Fibroblast of lung (primary cell): Measurements from ENCODE around the gene EPHB1. TPM values are rescaled to one million over a fixed set of nuclear protein-coding genes. Genes with fewer than 3 reads are reported as not detected.

Source experiments
- DNase-seq, 2 donors: peaks; one replicate each; pipeline versions ENCODE4 v3.0.0 to v3.0.0-alpha.2; 2010; ENCODE audit warnings: low read depth in 2 of 2
- H2AFZ ChIP-seq: 2 replicates; pipeline ENCODE4 v1.5.1; 2012; ENCODE audit warnings: low read length, control low read depth, inconsistent platforms
- H3K27ac ChIP-seq: 2 replicates; pipeline ENCODE4 v1.5.1; 2011; ENCODE audit warnings: low read length, control low read depth; ENCODE audit not compliant: insufficient read depth
- H3K27me3 ChIP-seq: 2 replicates; pipeline ENCODE4 v1.5.1; 2011; ENCODE audit warnings: mild to moderate bottlenecking, low read length; ENCODE audit not compliant: control insufficient read depth, insufficient read depth
- H3K36me3 ChIP-seq: 2 replicates; pipeline ENCODE4 v1.5.1; 2011; ENCODE audit warnings: low read length; ENCODE audit not compliant: control insufficient read depth, insufficient read depth
- H3K4me1 ChIP-seq: 2 replicates; pipeline ENCODE4 v1.5.1; 2011; ENCODE audit warnings: low read length; ENCODE audit not compliant: control insufficient read depth, insufficient read depth; ENCODE audit errors: extremely low read depth
- H3K4me2 ChIP-seq: 2 replicates; pipeline ENCODE4 v1.5.1; 2011; ENCODE audit warnings: low read length, control low read depth; ENCODE audit not compliant: insufficient read depth; ENCODE audit errors: extremely low read depth
- H3K4me3 ChIP-seq, 4 experiments: fragments of 200-600 bp in 1 of 4; sonication (generic) in 1 of 4; replicated peaks in 1 of 4; 2 replicates each; pipeline ENCODE4 v1.5.1; 2011 to 2016; ENCODE audit warnings: low read length in 4 of 4, low read depth in 3 of 4, mild to moderate bottlenecking in 3 of 4, control low read depth in 2 of 4, inconsistent platforms in 1 of 4, mixed read lengths in 1 of 4; ENCODE audit not compliant: insufficient read depth in 1 of 4; ENCODE audit errors: control extremely low read depth in 1 of 4
- H3K79me2 ChIP-seq: 2 replicates; pipeline ENCODE4 v1.5.1; 2012; ENCODE audit warnings: mild to moderate bottlenecking, low read length, inconsistent platforms; ENCODE audit not compliant: control insufficient read depth, insufficient read depth
- H3K9ac ChIP-seq: 2 replicates; pipeline ENCODE4 v1.5.1; 2011; ENCODE audit warnings: mild to moderate bottlenecking, low read length, control low read depth; ENCODE audit not compliant: insufficient read depth
- H3K9me3 ChIP-seq: 2 replicates; pipeline ENCODE4 v1.5.1; 2012; ENCODE audit warnings: low read depth, low read length; ENCODE audit not compliant: control insufficient read depth, insufficient read depth
- H4K20me1 ChIP-seq: 2 replicates; pipeline ENCODE4 v1.5.1; 2011; ENCODE audit warnings: low read length; ENCODE audit not compliant: control insufficient read depth, insufficient read depth; ENCODE audit errors: extremely low read depth
- EZH2 ChIP-seq: IDR thresholded peaks from 2 replicates; pipeline ENCODE4 v1.5.1; 2012; ENCODE audit warnings: low read length, control low read depth, mild to moderate bottlenecking; ENCODE audit errors: missing control alignments
- polyA plus RNA-seq, 2 donors: library from polyadenylated mRNA; depleted of rRNA in 1 of 2; stranded (reverse) in 1 of 2; unstranded in 1 of 2; fragments of >200 nt; gene quantifications; 2 replicates each; pipeline ENCODE4 v1.2.1, GENCODE V29; 2011 to 2012; ENCODE audit warnings: missing spikeins in 1 of 2
- total RNA-seq: library from RNA; depleted of rRNA; stranded (reverse); fragments of >200 nt; gene quantifications from 2 replicates; pipeline ENCODE4 v1.2.1, GENCODE V29; 2014
- TF ChIP-seq, protein P1 (sequence below), 2 donors: IDR thresholded peaks in 1 of 2; conservative IDR thresholded peaks in 1 of 2; 1 replicate in 1 of 2; 2 replicates in 1 of 2; pipeline ENCODE4 v1.5.1; 2011 to 2012; ENCODE audit warnings: low read length in 2 of 2, control low read depth in 1 of 2, inconsistent platforms in 1 of 2, low read depth in 1 of 2, mild to moderate bottlenecking in 1 of 2

The EPHB1 gene
- total and polyA plus RNA-seq, 2 donors (not counting 1 experiment from before 2014, with no cell fraction given) = 0.14 to 0.50 TPM

DNA sequence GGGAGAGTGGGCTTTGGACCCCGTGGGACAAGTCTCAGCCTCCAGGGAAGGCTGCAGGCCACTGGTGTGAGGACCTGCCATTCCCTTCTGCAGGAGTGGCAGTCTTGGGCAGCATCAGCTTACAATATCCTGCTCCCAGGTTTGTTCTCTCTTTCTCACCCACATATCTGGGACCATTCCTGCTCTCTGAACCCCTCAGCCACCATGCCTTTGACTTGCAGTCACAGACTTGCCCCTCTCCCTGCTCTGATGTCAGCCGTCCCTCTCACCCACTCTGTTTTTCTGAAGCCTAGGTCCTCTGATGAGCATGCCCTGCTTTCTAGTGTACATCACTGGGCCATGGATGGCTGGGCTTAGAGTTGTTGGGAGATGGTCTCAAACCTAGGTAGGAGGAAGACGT lies 282.1 kb downstream of the EPHB1 start:
- Histone ChIP-seq H3K9ac (no peak overlapping the region), H3K4me2 (no peak overlapping the region), H2AFZ (no peak overlapping the region), H3K9me3 (no peaks in the 10 kb centered on the region), H3K4me3 (no peak overlapping the region), H4K20me1 (no peaks in the 10 kb centered on the region), H3K79me2 (no peaks in the 10 kb centered on the region), H3K36me3 (no peaks in the 10 kb centered on the region), H3K27ac (no peak overlapping the region), H3K27me3 (no peaks in the 10 kb centered on the region), H3K4me1 (no peaks in the 10 kb centered on the region)
- no peak for TF ChIP-seq EZH2
- TF ChIP-seq, protein P1, sequence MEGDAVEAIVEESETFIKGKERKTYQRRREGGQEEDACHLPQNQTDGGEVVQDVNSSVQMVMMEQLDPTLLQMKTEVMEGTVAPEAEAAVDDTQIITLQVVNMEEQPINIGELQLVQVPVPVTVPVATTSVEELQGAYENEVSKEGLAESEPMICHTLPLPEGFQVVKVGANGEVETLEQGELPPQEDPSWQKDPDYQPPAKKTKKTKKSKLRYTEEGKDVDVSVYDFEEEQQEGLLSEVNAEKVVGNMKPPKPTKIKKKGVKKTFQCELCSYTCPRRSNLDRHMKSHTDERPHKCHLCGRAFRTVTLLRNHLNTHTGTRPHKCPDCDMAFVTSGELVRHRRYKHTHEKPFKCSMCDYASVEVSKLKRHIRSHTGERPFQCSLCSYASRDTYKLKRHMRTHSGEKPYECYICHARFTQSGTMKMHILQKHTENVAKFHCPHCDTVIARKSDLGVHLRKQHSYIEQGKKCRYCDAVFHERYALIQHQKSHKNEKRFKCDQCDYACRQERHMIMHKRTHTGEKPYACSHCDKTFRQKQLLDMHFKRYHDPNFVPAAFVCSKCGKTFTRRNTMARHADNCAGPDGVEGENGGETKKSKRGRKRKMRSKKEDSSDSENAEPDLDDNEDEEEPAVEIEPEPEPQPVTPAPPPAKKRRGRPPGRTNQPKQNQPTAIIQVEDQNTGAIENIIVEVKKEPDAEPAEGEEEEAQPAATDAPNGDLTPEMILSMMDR (conservative IDR thresholded peaks at IDR 0.05 in 1 of 2, IDR thresholded peaks at IDR 0.05 in 1 of 2; ENCODE audit: low read depth in 1 of 2, low read length in 2 of 2) = no peak
- no peak for DNase-seq

DNA sequence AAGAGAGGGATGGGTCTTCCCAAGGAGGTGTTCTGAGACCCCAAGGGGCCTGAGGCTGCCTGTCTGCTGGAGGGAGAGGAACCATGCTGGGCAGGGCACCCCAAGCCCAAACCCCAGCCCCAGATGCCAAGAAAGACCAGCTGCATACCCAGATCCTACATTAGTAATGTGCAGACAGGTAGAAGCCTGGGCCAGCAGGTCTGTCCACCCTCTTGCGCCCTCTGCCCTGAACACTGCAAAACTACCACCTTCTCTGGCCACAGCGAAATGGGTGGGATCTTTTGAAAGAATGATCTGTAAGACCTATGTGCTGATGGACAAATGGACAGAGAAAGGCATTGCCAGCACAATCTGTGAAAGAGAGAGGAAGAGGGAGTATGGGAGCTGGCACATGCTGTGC lies 283.2 kb downstream of the EPHB1 start:
- Histone ChIP-seq H3K4me3 (no peak overlapping the region), H3K27me3 (no peaks in the 10 kb centered on the region), H4K20me1 (no peaks in the 10 kb centered on the region), H3K36me3 (no peaks in the 10 kb centered on the region), H3K4me1 (no peaks in the 10 kb centered on the region), H2AFZ (no peak overlapping the region), H3K27ac (no peak overlapping the region), H3K9me3 (no peaks in the 10 kb centered on the region), H3K9ac (no peak overlapping the region), H3K79me2 (no peaks in the 10 kb centered on the region), H3K4me2 (no peak overlapping the region)
- DNase-seq = no peak
- no peak for TF ChIP-seq EZH2
- TF ChIP-seq, protein P1 (conservative IDR thresholded peaks at IDR 0.05 in 1 of 2, IDR thresholded peaks at IDR 0.05 in 1 of 2; ENCODE audit: low read depth in 1 of 2, low read length in 2 of 2) = no peak

DNA sequence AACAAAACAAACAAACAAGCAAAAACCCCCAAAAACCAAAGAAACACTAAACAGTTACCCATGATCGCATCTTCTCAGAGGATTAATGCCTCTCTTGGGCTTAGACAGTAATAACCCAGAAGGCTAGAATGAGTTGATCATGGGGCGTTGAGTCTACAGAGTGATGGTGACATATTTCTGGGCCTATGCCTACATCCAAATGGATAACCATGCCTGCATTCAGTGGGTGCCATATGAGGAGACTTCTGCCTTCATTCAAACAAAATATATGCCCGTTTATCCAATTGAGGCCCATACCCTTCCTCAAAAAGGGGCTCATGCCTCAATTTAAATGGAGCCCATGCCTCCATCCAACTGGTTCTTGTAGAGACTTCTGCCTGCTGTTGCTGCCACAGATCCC lies 284.0 kb downstream of the EPHB1 start:
- no peak overlapping the region for H3K4me2 ChIP-seq
- H2AFZ ChIP-seq = no peak overlapping the region
- H3K27me3 ChIP-seq = no peaks in the 10 kb centered on the region
- no peaks in the 10 kb centered on the region for H3K36me3 ChIP-seq
- no peak for TF ChIP-seq EZH2
- TF ChIP-seq, protein P1 (conservative IDR thresholded peaks at IDR 0.05 in 1 of 2, IDR thresholded peaks at IDR 0.05 in 1 of 2; ENCODE audit: low read depth in 1 of 2, low read length in 2 of 2) = no peak
- no peak overlapping the region for H3K9ac ChIP-seq
- no peaks in the 10 kb centered on the region for H4K20me1 ChIP-seq
- no peak for DNase-seq
- no peak overlapping the region for H3K27ac ChIP-seq
- H3K4me3 ChIP-seq = no peak overlapping the region
- no peaks in the 10 kb centered on the region for H3K4me1 ChIP-seq
- no peaks in the 10 kb centered on the region for H3K9me3 ChIP-seq
- no peaks in the 10 kb centered on the region for H3K79me2 ChIP-seq
